ENCODE data around the gene GTPBP10.

GTPBP10 gene

GRCh38 chr7:90408142-90408541 lies 61.6 kb downstream of the GTPBP10 start:
- no peak for DNase-seq (ENCODE audit: low read depth)
- no peak for TF ChIP-seq CTCF (IDR thresholded peaks at IDR 0.05; ENCODE audit: low read length, missing control alignments)
- no peak overlapping the region for H3K4me3 ChIP-seq (replicated peaks; ENCODE audit: low read depth, low read length)

GRCh38 chr7:90409667-90410066 lies 63.2 kb downstream of the GTPBP10 start:
- no peak overlapping the region for H3K4me3 ChIP-seq (replicated peaks; ENCODE audit: low read depth, low read length)
- no peak for DNase-seq (ENCODE audit: low read depth)
- TF ChIP-seq CTCF (IDR thresholded peaks at IDR 0.05; ENCODE audit: low read length, missing control alignments): no peak

GRCh38 chr7:90411510-90411909 lies 65.0 kb downstream of the GTPBP10 start:
- no peak overlapping the region for H3K4me3 ChIP-seq (replicated peaks; ENCODE audit: low read depth, low read length)
- no peak for DNase-seq (ENCODE audit: low read depth)
- TF ChIP-seq CTCF (IDR thresholded peaks at IDR 0.05; ENCODE audit: low read length, missing control alignments): no peak

- no peak for DNase-seq (ENCODE audit: low read depth)
- peak; percentile 35 for TF ChIP-seq CTCF (IDR thresholded peaks at IDR 0.05; ENCODE audit: low read length, missing control alignments)
Observed at GRCh38 chr7:90412458-90413184, 66.1 kb downstream of the GTPBP10 start.

GRCh38 chr7:90413185-90413528 lies 66.6 kb downstream of the GTPBP10 start:
- no peak overlapping the region for H3K4me3 ChIP-seq (replicated peaks; ENCODE audit: low read depth, low read length)
- no peak for TF ChIP-seq CTCF (IDR thresholded peaks at IDR 0.05; ENCODE audit: low read length, missing control alignments)
- no peak for DNase-seq (ENCODE audit: low read depth)

More at GRCh38 chr7:90412458-90413184, 66.1 kb downstream of the GTPBP10 start:
- H3K4me3 ChIP-seq (replicated peaks; ENCODE audit: low read depth, low read length): no peak overlapping the region

GRCh38 chr7:90421651-90422050 lies 75.1 kb downstream of the GTPBP10 start:
- no peak for TF ChIP-seq CTCF (IDR thresholded peaks at IDR 0.05; ENCODE audit: low read length, missing control alignments)
- DNase-seq (ENCODE audit: low read depth): no peak
- no peak overlapping the region for H3K4me3 ChIP-seq (replicated peaks; ENCODE audit: low read depth, low read length)

- H3K4me3 ChIP-seq (replicated peaks; ENCODE audit: low read depth, low read length): no peak overlapping the region
- TF ChIP-seq CTCF (IDR thresholded peaks at IDR 0.05; ENCODE audit: low read length, missing control alignments): no peak
- DNase-seq (ENCODE audit: low read depth): no peak
Observed at GRCh38 chr7:90424720-90425119, 78.2 kb downstream of the GTPBP10 start.

Data from fibroblast of pulmonary artery (primary cell).